Measurements from ENCODE around the gene CORO1C.

DNA sequence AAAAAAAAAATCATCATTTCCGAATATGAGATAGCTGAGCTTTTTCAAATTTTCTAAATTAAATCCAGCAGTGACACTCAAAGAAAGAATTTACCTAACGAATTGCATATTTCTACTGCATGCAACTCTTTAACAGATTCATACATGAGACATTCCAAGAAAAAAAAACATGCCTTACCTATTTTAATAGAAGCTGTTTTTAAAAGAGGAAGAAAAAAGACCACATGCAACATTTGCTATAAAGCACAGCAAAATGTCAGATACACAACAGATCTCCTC is 18.5 kb downstream of the CORO1C start:
- TF ChIP-seq, protein P1, sequence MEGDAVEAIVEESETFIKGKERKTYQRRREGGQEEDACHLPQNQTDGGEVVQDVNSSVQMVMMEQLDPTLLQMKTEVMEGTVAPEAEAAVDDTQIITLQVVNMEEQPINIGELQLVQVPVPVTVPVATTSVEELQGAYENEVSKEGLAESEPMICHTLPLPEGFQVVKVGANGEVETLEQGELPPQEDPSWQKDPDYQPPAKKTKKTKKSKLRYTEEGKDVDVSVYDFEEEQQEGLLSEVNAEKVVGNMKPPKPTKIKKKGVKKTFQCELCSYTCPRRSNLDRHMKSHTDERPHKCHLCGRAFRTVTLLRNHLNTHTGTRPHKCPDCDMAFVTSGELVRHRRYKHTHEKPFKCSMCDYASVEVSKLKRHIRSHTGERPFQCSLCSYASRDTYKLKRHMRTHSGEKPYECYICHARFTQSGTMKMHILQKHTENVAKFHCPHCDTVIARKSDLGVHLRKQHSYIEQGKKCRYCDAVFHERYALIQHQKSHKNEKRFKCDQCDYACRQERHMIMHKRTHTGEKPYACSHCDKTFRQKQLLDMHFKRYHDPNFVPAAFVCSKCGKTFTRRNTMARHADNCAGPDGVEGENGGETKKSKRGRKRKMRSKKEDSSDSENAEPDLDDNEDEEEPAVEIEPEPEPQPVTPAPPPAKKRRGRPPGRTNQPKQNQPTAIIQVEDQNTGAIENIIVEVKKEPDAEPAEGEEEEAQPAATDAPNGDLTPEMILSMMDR (IDR thresholded peaks at IDR 0.05) = no peak
- no peak for TF ChIP-seq POLR2A (IDR thresholded peaks at IDR 0.05)

Data from right lobe of liver (tissue), 4 donors.